HL-60 (cell line): ENCODE data around the gene PHKG2.

Source experiments
- DNase-seq, 2 experiments: peaks; one replicate each; pipeline ENCODE4 v3.0.0-alpha.2; 2010 to 2020; ENCODE audit warnings: low read depth in 1 of 2, low spot score in 1 of 2
- H3K27ac ChIP-seq: fragments of 250-450 bp; sonication (Bioruptor Pico); replicated peaks from 2 replicates; pipeline ENCODE4 v1.5.1; 2020; ENCODE audit warnings: mild to moderate bottlenecking, moderate library complexity
- H3K27me3 ChIP-seq: fragments of 250-450 bp; sonication (Bioruptor Pico); 2 replicates; pipeline ENCODE4 v1.5.1; 2021; ENCODE audit warnings: mild to moderate bottlenecking, moderate library complexity; ENCODE audit not compliant: insufficient read depth, poor library complexity, severe bottlenecking
- H3K4me3 ChIP-seq: replicated peaks from 2 replicates; pipeline ENCODE4 v1.5.1; 2011; ENCODE audit warnings: mild to moderate bottlenecking, control low read depth, low read length; ENCODE audit not compliant: insufficient read depth
- GABPA ChIP-seq: IDR thresholded peaks from 2 replicates; pipeline ENCODE4 v1.6.1; 2012; ENCODE audit warnings: low read depth
- POLR2AphosphoS5 ChIP-seq: IDR thresholded peaks from 2 replicates; pipeline ENCODE4 v1.6.1; 2012; ENCODE audit warnings: low read depth
- SPI1 ChIP-seq: IDR thresholded peaks from 2 replicates; pipeline ENCODE4 v1.6.1; 2012; ENCODE audit warnings: low read depth, mild to moderate bottlenecking, borderline replicate concordance
- TF ChIP-seq, protein P1 (sequence below): IDR thresholded peaks from one replicate; pipeline ENCODE4 v1.5.1; 2011; ENCODE audit warnings: low read length, control low read depth, inconsistent platforms; ENCODE audit not compliant: insufficient read depth
- TF ChIP-seq, protein P2 (sequence below): IDR thresholded peaks from 2 replicates; pipeline ENCODE4 v1.6.1; 2012; ENCODE audit warnings: low read depth; ENCODE audit not compliant: insufficient replicate concordance

The PHKG2 gene

DNA sequence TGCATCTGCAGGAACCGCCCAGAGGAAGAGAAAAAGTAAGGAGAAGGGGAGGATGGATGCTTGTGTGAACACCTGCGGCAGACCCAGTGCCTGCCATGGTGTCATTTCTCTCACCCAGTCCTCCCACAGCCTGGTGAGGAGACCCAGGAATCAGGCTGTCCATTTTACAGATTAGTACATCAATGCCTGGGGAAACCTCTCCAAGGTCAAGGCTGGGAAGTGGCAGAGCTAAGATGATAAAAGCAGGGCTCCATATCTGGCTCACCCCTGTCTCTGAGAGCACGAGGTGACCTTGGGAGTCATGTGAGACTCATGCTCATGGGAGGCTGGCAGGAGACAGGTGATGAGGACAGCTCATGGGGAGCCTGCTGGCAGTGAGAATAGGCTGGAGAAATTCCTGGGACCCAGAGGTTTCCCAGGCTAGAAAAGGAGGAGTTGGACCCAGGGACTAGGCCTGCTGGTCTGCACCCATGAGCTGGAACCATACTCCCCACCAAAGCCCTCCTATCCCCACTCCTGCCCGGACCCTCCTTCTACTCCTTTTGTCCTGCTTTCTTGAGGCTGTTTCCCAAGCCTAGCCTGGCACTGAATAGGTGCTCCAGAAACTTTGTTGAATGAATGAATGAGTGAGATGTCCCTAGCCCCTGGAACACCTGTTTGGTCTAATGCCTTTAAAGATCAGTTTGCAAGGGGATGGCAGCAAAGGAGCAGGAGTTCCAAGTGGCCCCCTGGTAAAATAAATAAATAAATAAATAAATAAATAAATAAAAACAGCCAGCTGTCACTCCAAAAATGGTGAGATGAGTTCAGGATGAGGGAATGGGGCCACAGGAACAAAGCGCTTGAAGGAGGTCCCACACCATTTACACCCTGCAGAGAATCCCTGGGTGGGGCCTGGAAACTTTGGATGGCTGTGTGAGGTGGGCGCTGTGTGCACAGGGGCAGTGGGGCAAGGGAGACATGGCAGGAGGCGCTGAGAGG is 37.2 kb downstream of the PHKG2 start:
- Histone ChIP-seq H3K27me3 (no peaks in the 10 kb centered on the region), H3K27ac (no peak overlapping the region), H3K4me3 (peak overlapping the region; percentile 89; the same call in 1 of the 2 replicates)
- no peak for DNase-seq
- TF ChIP-seq GABPA (no peak), POLR2AphosphoS5 (no peak), SPI1 (no peak)
- TF ChIP-seq, protein P1, sequence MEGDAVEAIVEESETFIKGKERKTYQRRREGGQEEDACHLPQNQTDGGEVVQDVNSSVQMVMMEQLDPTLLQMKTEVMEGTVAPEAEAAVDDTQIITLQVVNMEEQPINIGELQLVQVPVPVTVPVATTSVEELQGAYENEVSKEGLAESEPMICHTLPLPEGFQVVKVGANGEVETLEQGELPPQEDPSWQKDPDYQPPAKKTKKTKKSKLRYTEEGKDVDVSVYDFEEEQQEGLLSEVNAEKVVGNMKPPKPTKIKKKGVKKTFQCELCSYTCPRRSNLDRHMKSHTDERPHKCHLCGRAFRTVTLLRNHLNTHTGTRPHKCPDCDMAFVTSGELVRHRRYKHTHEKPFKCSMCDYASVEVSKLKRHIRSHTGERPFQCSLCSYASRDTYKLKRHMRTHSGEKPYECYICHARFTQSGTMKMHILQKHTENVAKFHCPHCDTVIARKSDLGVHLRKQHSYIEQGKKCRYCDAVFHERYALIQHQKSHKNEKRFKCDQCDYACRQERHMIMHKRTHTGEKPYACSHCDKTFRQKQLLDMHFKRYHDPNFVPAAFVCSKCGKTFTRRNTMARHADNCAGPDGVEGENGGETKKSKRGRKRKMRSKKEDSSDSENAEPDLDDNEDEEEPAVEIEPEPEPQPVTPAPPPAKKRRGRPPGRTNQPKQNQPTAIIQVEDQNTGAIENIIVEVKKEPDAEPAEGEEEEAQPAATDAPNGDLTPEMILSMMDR = no peak
- TF ChIP-seq, protein P2, sequence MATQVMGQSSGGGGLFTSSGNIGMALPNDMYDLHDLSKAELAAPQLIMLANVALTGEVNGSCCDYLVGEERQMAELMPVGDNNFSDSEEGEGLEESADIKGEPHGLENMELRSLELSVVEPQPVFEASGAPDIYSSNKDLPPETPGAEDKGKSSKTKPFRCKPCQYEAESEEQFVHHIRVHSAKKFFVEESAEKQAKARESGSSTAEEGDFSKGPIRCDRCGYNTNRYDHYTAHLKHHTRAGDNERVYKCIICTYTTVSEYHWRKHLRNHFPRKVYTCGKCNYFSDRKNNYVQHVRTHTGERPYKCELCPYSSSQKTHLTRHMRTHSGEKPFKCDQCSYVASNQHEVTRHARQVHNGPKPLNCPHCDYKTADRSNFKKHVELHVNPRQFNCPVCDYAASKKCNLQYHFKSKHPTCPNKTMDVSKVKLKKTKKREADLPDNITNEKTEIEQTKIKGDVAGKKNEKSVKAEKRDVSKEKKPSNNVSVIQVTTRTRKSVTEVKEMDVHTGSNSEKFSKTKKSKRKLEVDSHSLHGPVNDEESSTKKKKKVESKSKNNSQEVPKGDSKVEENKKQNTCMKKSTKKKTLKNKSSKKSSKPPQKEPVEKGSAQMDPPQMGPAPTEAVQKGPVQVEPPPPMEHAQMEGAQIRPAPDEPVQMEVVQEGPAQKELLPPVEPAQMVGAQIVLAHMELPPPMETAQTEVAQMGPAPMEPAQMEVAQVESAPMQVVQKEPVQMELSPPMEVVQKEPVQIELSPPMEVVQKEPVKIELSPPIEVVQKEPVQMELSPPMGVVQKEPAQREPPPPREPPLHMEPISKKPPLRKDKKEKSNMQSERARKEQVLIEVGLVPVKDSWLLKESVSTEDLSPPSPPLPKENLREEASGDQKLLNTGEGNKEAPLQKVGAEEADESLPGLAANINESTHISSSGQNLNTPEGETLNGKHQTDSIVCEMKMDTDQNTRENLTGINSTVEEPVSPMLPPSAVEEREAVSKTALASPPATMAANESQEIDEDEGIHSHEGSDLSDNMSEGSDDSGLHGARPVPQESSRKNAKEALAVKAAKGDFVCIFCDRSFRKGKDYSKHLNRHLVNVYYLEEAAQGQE = no peak

DNA sequence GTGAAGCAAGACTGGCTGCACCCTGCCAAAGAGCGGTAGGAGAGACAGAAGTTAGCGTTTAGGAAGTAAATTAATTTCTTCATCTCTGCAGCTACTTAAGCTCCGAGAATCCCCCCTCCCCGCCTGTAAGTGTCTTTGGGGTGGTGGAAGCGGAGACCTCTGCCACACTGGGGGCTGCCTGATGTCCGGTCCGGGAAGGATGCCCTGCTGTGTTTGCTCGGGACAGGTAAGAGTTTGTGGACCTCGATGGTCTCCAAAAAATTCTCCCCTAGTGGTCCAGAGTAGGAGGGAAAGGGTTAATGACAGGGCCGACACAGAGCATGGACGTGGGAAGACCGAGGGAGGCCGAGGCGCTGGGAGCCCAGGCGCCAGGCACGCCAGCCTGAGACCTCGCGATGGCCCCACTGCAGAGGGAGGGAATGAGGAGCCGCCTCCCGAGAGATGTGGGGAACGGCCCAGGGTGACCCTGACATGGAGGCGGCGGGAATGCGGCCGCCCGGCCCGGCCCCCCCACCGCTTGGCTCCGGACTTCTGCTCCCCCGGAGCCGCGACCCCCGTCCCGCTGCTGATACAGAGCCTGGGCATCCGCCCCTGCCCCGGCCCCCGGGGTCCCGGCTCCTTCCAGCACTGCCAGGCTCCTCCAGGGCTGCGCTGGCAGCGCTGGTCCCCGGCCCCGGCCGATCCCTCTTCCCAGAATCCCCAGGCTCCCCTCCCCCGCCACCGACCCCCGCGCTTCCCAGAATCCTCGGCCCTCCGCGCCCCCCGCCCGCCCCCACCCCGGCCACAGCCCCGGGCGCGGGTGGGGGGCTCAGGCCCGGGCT is 38.1 kb downstream of the PHKG2 start:
- no peaks in the 10 kb centered on the region for H3K27me3 ChIP-seq
- peak overlapping the region; percentile 38 for H3K27ac ChIP-seq
- TF ChIP-seq SPI1 = no peak
- TF ChIP-seq, protein P1 = no peak
- TF ChIP-seq GABPA = no peak
- TF ChIP-seq, protein P2 = no peak
- TF ChIP-seq POLR2AphosphoS5 = no peak
- peak in 1 of 2 experiments; percentile 51 for DNase-seq
- peak overlapping the region; percentile 89 for H3K4me3 ChIP-seq

DNA sequence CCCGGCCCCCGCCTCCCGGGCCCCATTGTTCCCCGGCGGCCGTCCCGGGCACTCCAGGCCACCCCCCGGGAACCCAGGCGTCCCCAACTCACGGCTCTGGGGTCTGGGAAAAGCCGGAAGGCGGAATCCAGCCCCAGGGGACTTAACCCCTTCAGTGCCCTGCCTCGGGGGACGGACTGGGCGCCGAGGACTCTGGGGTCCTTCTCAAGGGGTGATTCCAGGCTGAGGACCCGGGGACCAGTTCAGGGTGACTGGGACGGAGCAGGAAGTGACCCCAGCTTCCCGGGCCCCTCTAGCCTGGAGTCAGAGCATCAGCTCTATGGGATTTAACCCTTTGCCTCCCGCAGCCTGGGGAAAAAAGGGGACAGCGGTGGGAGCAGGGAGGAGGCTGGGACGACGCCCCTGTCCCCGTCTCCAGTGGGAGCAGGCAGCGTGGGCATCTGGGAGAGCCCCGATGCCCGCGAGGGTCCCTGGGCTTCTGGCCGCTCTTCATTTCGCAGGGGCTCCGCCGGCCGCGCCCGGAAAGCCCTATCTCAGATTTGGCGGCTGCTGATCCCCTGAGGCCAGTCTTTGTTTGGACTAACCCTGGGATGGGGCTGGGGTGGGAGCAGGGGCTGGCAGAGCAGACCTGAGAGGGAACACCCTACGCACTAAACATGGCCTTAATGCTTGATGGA is 38.8 kb downstream of the PHKG2 start, which contains the start of gene ZNF629:
TSS of gene ZNF629 (minus strand) at position 270 of the 677 bp plus-strand sequence. CDS start 2,723 bp downstream, outside the sequence.
- DNase-seq = peak in 1 of 2 experiments; percentile 44
- Histone ChIP-seq H3K27me3 (no peaks in the 10 kb centered on the region), H3K27ac (peak within 1 kb of the TSS; percentile 63), H3K4me3 (peak within 1 kb of the TSS; percentile 89)
- TF ChIP-seq, protein P2 = no peak
- TF ChIP-seq GABPA (peak; percentile 65), POLR2AphosphoS5 (no peak; the same call in 1 of the 2 replicates)
- TF ChIP-seq, protein P1 = no peak
